GM18498 (cell line): ENCODE measurements around the gene MAP3K19.
"Not testable (repeated sequence)": the region's sequence is repeated elsewhere in the genome, so short reads cannot be mapped to it uniquely, and the experiment has no call there.

Experiments used
- ATAC-seq: cut with Tn5 transposase; IDR thresholded peaks from one replicate; pipeline ENCODE4 v1.9.1; 2021; ENCODE audit warnings: mild to moderate bottlenecking, moderate library complexity; ENCODE audit not compliant: unreplicated experiment

The MAP3K19 gene

GRCh38 chr2:134999521-134999920 is 47.7 kb downstream of the MAP3K19 start:
- no peak for ATAC-seq

DNA sequence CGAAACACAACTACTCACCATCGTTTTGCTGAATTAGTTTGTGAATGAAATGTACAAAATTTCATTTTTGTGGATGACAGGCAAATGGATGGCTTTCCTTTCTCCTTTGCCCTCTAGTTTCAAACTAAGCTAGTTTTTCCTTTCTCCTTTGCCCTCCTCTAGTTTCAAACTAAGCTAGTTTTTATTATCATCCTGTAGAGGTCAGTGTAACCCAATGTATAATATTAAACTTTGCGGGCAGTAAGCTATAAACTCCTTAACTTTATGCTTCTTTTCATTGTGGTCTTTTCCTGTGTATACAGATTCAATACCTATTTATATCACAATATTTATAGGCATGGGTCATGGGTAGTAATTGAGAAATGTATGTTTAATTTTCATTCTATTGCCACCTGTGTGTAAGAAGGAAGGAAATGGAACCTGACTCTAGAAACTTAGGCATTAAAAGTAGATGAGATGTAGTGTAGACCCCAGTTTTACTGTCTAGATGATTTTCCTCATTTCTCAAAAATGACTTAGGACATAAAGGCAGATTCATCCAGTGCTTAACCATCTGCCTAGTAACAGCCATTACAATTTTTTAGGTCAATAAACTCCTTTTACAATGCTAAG is 58.1 kb downstream of the MAP3K19 start:
- no peak for ATAC-seq

DNA sequence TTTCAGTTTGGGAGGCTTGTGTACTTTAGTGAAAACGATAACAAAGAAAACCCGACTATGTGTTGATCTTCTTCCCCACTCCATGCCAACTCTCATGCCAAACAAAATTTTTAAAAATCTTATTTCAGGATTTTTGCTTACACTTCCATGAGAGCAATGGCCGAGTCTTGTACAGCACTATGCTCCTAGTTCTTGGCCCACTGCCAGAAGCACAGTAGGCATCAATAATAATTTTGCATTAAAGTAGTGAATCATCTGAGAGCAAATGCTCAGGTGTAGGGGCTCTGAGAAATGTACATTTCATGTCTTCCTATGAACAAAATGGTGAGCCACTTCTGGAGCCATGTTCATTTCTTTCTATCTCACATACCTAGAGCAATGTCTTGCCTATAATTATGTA is 62.2 kb downstream of the MAP3K19 start:
- ATAC-seq: no peak

DNA sequence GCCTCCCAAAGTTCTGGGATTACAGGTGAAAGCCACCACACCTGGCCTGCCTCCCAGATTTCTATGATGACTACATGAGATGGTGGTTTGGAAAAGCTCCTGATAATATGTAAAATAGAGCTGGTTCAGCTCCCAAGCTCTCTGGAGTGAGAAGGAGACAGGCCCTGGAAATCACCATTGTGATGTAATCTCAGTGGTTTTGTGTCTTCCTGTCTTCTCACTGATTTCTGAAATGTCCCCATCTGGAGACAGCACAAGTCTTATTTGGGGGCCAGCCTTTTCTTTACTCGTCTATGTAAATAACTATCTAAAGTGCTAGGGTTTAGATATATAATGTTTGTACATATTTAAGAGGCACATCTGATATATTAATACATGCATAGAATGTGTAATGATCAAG is 64.6 kb downstream of the MAP3K19 start:
- ATAC-seq: no peak

DNA sequence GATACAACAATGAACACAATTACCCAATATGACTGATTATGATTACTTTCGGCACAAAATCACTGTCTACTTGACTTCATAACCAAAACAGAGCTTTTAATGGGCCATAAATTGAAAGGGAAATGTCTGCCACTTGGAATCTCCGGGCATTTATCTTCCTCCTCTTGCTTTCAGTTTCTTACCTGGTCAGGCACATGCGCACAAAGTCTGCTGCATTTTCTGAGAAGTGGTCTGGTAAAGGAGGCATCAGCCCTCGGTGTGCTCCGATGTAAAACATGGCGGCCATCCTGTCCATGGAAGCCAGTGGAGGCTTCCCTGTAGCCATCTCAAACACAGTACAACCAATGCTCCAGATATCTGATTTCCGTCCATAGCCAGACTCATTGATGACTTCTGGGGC is 66.6 kb downstream of the MAP3K19 start:
- ATAC-seq: no peak

DNA sequence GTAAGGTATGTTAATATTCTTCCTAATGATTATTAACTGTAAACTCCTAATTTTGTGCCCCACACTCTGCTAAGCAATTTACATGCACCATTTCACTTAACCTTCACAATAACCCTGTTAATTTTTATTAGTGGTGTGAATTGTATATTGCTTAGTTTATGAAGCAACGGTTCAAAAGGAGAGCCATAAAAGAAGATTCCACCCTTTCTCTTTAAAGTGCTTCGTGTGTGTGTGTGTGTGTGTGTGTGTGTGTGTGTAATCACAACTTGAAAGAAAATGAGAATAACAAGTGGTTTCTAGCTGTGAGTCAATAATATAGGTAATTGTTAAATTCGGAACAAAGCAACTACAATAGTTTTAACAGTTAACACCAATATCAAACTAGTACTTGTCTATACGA is 68.0 kb downstream of the MAP3K19 start:
- no peak for ATAC-seq

GRCh38 chr2:134977104-134977503 is 70.1 kb downstream of the MAP3K19 start:
- not testable (repeated sequence) for ATAC-seq

GRCh38 chr2:134976074-134976702 is 71.1 kb downstream of the MAP3K19 start:
- no peak for ATAC-seq

GRCh38 chr2:134975281-134976009 is 71.8 kb downstream of the MAP3K19 start:
- ATAC-seq: no peak

DNA sequence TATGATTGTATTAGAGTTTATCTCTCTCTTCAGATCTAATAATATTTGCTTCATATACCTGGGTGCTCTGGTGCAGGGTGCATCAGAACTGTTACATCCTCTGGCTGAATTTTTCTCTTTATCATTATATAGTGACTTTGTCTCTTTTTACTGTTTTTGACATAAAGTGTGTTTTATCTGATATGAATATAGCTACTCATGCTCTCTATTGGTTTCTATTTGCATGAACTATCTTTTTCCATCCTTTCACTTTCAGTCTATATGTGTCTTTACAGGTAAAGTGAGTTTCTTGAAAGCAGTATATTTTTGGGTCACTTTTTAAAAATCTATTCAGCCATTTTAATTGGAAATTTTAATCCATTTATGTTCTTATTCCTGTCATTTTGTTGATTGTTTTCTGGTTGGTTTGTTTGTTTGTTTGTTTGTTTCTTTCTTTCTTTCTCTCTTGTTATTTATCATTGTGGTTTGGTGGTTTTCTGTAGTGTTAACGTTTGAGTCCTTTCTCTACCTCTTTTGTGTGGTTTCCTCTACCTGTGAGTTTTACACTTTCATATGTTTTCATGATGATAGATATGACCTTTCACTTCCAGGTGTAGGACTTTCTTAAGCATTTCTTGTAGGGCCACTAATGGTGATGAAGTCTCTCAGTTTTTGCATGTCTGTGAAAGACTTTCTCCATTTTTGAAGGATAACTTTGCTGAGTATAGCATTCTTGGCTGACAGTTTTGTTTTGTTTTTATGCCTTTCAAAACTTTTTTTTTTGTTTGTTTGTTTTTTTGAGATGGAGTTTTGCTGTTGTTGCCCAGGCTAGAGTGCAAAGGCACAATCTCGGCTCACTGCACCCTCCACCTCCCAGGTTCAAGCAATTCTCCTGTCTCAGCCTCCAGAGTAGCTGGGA is 73.8 kb downstream of the MAP3K19 start:
- ATAC-seq: no peak

GRCh38 chr2:134967166-134967565 is 80.1 kb downstream of the MAP3K19 start:
- not testable (repeated sequence) for ATAC-seq

DNA sequence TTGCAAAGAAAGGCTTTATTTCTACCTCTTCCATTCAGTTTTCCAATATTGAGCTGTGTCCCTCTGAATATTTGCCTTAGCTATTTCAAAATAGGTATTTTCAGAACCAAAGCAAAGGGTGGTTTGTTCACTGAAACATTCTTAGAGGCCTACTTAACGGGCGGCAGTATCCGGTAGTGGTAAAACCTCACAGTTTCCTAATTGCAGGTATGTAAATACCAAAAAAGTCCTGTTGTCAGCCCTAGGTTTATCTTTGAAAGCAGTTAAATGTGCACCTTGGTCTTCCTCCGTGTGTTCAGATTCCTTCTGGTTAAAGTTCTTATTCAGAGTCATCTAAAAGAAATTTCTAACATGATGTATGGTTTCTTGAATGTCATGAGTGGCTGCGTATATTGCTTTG is 89.8 kb downstream of the MAP3K19 start:
- ATAC-seq: no peak

DNA sequence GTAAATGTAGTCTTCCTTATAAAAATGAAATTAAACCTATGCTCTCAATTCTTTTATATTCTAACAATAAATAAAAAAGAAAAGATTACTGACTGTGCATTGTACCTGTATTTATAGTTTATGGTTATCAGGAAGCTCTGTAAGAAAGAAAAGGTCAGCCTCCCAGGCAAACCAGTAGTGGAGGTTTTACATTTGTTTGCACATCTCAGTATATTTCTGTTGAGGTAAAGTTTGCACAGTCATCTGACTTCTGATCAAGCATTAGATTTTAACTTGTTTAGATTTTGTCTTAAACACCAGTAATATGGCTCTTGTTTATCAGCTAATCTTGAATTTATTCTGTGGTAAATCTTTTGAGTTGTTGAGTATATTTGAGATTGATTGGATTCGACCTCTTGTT is 91.5 kb downstream of the MAP3K19 start:
- no peak for ATAC-seq

GRCh38 chr2:134954065-134954464 is 93.2 kb downstream of the MAP3K19 start:
- no peak for ATAC-seq

DNA sequence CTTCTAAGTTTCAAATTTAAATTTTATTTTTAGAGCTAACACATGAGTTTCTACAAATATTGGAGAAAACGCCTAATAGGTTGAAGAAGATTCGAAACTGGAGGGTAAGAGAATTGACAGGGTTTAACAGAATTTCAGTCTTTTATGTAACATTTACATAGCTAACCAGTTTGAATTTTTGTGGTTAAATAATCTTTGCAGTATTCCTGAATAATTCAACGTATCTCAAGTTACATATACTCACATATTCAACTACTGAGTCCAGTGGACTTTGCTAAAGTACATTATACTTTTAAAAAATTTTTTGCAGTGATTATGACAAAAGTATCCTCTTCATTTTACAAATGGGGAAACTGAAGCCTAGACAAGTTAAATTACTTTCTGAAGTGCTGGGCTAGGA is 94.6 kb downstream of the MAP3K19 start:
- no peak for ATAC-seq

GRCh38 chr2:134950886-134951285 is 96.4 kb downstream of the MAP3K19 start:
- no peak for ATAC-seq

DNA sequence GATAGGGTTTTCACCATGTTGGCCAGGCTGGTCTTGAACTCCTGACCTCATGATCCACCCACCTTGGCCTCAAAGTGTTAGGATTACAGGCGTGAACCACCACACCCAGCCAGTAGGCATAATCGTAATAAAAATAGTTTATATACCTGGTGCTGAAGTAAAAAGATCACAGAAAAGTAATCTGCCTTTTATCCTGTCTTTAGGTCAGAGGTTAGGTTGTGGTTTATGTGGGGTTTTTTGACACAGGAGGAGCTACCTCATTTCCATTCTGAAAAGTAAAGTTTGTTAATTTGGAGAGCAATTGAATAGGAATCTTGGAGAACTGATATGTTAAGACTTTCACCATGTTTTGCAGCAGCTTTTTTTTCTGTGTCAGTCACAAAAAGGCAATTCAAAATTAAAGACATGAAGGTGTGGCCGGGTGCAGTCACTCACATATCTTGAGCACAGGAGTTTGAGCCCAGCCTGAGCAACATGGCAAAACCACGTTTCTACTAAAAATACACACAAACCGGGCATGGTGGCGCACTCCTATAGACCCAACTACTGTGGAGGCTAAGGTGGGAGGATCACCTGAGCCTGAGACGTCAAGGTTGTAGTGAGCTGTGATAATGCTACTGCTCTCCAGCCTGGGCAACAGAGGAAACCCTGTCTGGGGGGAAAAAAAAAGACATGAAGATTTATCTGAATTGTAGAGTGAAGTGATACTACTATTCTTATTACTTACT is 97.1 kb downstream of the MAP3K19 start:
- ATAC-seq: no peak

GRCh38 chr2:134946073-134946472 is 101.2 kb downstream of the MAP3K19 start:
- ATAC-seq: no peak

DNA sequence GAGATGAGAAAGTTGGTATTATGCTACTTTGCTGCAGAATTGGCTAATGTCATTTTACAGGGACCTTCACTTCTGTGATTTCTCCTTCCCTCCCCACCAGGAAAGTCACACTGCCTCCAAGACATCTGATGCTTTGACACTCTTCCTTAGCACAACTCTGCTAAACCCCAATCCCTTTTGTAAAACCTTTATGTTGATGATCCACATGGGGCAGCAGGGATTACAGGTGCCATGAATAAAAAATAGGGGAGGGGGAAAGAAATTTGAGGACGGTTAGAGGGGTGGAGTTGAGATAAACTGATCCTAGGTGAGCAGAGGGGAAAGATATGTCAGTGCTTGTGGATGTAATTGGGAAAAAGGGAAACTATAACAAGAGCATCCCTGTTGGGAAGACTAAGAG is 102.3 kb downstream of the MAP3K19 start:
- ATAC-seq: no peak

GRCh38 chr2:134943540-134943939 is 103.7 kb downstream of the MAP3K19 start:
- ATAC-seq: peak; percentile 78

DNA sequence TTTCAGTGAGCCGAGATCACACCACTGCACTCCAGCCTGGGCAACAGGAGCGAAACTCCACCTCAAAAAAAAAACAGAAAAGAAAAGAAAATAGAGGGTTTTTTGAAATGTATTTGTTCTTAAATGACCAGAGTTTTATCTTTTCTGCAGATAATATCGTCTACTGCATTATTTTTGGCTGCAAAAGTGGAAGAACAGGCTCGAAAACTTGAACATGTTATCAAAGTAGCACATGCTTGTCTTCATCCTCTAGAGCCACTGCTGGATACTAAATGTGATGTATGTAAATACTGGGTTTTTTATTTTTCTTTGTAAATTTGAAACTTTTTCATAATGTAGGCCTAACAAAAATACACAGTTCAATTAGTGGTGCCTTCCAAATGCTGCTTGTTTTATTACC is 110.6 kb downstream of the MAP3K19 start:
- no peak for ATAC-seq
